ENCODE data around the gene JAKMIP2.

DNA sequence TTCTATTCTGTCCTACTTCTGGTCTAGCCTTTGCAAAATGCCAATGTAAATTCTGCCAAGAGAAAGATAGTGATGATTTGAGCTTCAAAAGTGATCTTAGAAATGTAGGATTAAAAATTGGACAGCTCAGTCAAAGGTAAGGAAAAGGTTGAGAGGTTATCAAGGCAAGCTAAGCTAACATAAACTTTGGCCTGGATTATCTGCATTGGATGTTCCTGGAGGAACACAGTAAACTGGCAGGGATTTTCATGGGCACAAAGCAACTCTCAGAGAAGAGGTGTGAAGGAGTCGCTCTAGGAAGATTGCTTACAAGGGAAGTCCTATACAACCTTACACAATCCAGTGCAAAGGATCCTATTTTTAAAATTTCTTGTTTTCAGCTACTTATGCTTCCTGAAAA, 115.2 kb downstream of the JAKMIP2 start:
- no peak for TF ChIP-seq POLR2AphosphoS5 (IDR thresholded peaks at IDR 0.05)
- TF ChIP-seq, protein P1, sequence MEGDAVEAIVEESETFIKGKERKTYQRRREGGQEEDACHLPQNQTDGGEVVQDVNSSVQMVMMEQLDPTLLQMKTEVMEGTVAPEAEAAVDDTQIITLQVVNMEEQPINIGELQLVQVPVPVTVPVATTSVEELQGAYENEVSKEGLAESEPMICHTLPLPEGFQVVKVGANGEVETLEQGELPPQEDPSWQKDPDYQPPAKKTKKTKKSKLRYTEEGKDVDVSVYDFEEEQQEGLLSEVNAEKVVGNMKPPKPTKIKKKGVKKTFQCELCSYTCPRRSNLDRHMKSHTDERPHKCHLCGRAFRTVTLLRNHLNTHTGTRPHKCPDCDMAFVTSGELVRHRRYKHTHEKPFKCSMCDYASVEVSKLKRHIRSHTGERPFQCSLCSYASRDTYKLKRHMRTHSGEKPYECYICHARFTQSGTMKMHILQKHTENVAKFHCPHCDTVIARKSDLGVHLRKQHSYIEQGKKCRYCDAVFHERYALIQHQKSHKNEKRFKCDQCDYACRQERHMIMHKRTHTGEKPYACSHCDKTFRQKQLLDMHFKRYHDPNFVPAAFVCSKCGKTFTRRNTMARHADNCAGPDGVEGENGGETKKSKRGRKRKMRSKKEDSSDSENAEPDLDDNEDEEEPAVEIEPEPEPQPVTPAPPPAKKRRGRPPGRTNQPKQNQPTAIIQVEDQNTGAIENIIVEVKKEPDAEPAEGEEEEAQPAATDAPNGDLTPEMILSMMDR (IDR thresholded peaks at IDR 0.05 in 8 of 11, conservative IDR thresholded peaks at IDR 0.05 in 3 of 11): no peak

Data from spleen (tissue), 7 donors.